ENCODE measurements around the gene CEP76.

DNA sequence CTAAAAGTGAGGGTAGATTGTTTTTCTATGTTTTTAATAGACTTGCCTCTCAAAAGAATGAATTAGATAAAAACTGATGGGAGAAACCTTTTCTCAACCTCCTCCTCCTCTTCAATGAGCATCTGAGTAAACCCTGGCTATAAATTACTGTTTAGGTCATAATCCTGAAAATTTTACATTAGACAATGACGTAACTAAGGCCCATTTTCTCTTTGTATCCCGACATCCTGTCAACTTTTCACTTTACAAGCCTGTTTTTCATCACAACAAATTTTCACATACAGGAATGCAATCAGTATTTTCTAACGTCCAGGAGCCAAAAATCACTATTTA is 46.0 kb downstream of the CEP76 start:
- TF ChIP-seq, protein P1, sequence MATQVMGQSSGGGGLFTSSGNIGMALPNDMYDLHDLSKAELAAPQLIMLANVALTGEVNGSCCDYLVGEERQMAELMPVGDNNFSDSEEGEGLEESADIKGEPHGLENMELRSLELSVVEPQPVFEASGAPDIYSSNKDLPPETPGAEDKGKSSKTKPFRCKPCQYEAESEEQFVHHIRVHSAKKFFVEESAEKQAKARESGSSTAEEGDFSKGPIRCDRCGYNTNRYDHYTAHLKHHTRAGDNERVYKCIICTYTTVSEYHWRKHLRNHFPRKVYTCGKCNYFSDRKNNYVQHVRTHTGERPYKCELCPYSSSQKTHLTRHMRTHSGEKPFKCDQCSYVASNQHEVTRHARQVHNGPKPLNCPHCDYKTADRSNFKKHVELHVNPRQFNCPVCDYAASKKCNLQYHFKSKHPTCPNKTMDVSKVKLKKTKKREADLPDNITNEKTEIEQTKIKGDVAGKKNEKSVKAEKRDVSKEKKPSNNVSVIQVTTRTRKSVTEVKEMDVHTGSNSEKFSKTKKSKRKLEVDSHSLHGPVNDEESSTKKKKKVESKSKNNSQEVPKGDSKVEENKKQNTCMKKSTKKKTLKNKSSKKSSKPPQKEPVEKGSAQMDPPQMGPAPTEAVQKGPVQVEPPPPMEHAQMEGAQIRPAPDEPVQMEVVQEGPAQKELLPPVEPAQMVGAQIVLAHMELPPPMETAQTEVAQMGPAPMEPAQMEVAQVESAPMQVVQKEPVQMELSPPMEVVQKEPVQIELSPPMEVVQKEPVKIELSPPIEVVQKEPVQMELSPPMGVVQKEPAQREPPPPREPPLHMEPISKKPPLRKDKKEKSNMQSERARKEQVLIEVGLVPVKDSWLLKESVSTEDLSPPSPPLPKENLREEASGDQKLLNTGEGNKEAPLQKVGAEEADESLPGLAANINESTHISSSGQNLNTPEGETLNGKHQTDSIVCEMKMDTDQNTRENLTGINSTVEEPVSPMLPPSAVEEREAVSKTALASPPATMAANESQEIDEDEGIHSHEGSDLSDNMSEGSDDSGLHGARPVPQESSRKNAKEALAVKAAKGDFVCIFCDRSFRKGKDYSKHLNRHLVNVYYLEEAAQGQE (IDR thresholded peaks at IDR 0.05; ENCODE audit: insufficient read depth in 1 of 2, low read depth in 2 of 2, low read length in 2 of 2): no peak
- TF ChIP-seq TAF1 (IDR thresholded peaks at IDR 0.05; ENCODE audit: borderline replicate concordance, insufficient read depth, low read length): no peak
- TF ChIP-seq POLR2AphosphoS5 (IDR thresholded peaks at IDR 0.05; ENCODE audit: low read depth, low read length): no peak
- no peak for TF ChIP-seq FOXP2 (optimal IDR thresholded peaks at IDR 0.05; ENCODE audit: borderline replicate concordance, extremely low read depth, extremely low read length, insufficient read depth)
- TF ChIP-seq SIN3A (IDR thresholded peaks at IDR 0.05; ENCODE audit: borderline replicate concordance, insufficient read depth, low read length): no peak
